Kidney tubule cell (primary cell): ENCODE measurements around the gene CKAP5.
"Not testable (repeated sequence)": the region's sequence is repeated elsewhere in the genome, so short reads cannot be mapped to it uniquely, and the experiment has no call there.

ENCODE experiments used
- DNase-seq: peaks from one replicate; pipeline ENCODE4 v3.0.0-alpha.2; 2018; ENCODE audit warnings: low spot score

The CKAP5 gene

GRCh38 chr11:46726206-46726862 lies 119.7 kb downstream of the CKAP5 start:
- DNase-seq = no peak

- DNase-seq = no peak
Observed at GRCh38 chr11:46725338-46726205, 120.5 kb downstream of the CKAP5 start.

- DNase-seq = no peak
Observed at GRCh38 chr11:46724088-46724487, 122.0 kb downstream of the CKAP5 start.

GRCh38 chr11:46723359-46723680 lies 122.8 kb downstream of the CKAP5 start:
- DNase-seq = no peak

GRCh38 chr11:46722566-46723358 lies 123.3 kb downstream of the CKAP5 start:
- DNase-seq = no peak

GRCh38 chr11:46721286-46721685 lies 124.8 kb downstream of the CKAP5 start:
- DNase-seq = no peak

GRCh38 chr11:46719543-46720218 lies 126.4 kb downstream of the CKAP5 start:
- no peak for DNase-seq

GRCh38 chr11:46719048-46719542 lies 127.0 kb downstream of the CKAP5 start, which contains the start of gene F2:
Gene F2 (plus strand): TSS chr11:46719213. CDS start chr11:46719236, 23 bp downstream.
- peak; percentile 32 for DNase-seq

- no peak for DNase-seq
Observed at GRCh38 chr11:46718155-46719019, 127.7 kb downstream of the CKAP5 start.

GRCh38 chr11:46717825-46718154 lies 128.3 kb downstream of the CKAP5 start:
- not testable (repeated sequence) for DNase-seq

- DNase-seq = peak; percentile 16
Observed at GRCh38 chr11:46712874-46713576, 133.1 kb downstream of the CKAP5 start.

- DNase-seq = no peak
Observed at GRCh38 chr11:46711303-46711702, 134.8 kb downstream of the CKAP5 start.

GRCh38 chr11:46710821-46711269 lies 135.2 kb downstream of the CKAP5 start:
- DNase-seq = peak; percentile 75

- not testable (repeated sequence) for DNase-seq
Observed at GRCh38 chr11:46709351-46709750, 136.7 kb downstream of the CKAP5 start.

- no peak for DNase-seq
Observed at GRCh38 chr11:46706886-46707285, 139.2 kb downstream of the CKAP5 start.

GRCh38 chr11:46705070-46705688 lies 140.9 kb downstream of the CKAP5 start:
- DNase-seq = no peak

- no peak for DNase-seq
Observed at GRCh38 chr11:46701078-46701654, 144.9 kb downstream of the CKAP5 start.

GRCh38 chr11:46700241-46701077 lies 145.6 kb downstream of the CKAP5 start, which contains the start of the genes ARHGAP1 and ZNF408:
Gene ARHGAP1 (minus strand): TSS chr11:46700619. CDS start chr11:46696107, 4,512 bp downstream.
Gene ZNF408 (plus strand): TSS chr11:46701031. CDS start chr11:46701048, 17 bp downstream.
- DNase-seq = peak; percentile 98
